ENCODE measurements around the gene ATG7. TPM values are rescaled to one million over a fixed set of nuclear protein-coding genes. Genes with fewer than 3 reads are reported as not detected.

The ATG7 gene
- total RNA-seq, 1 experiment from 2014 or later: 56.1 TPM

DNA sequence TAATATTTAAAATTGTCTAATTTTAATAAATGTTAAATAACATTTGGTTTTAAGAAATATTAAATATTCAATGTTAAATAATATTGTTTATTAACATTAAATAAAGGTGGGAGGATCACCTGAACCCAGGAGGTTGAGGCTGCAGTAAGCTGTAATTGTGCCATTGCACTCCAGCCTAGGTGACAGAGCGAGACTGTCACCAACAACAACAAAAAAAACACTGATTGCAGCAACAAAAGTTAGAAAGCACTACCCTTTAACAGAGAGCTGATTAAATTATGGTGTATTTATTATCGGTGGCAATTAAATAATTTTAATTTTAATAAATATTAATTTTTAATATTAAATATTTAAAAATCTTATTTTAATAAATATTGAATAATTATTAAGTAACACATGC lies 152.1 kb downstream of the ATG7 start:
- H4K20me1 ChIP-seq (ENCODE audit: insufficient read depth): no peaks in the 10 kb centered on the region
- ChIA-PET CTCF (no interaction called here), POLR2A (ENCODE audit: unreplicated experiment) (interaction anchor here (0.6 kb wide), 1 partner anchor 217 kb away, joined by 3 read pairs; no protein-coding TSS in a partner anchor)
- H3K9me2 ChIP-seq (ENCODE audit: insufficient read depth): no peaks in the 10 kb centered on the region
- no peak overlapping the region for H3K4me2 ChIP-seq
- H3K27ac ChIP-seq: no peak overlapping the region
- H3K36me3 ChIP-seq (ENCODE audit: low read depth): 0 out of 2 replicates have a peak, but pooled peaks cover 10% of the 10 kb centered on the region
- no TSS peak for BruUV-seq (replicated peaks)
- no peak for TF ChIP-seq CTCF (conservative IDR thresholded peaks at IDR 0.05)
- no peak for TF ChIP-seq EZH2 (IDR thresholded peaks at IDR 0.05; ENCODE audit: low read depth)
- H3K4me1 ChIP-seq (replicated peaks; ENCODE audit: insufficient read depth): no peaks in the 10 kb centered on the region
- no peaks in the 10 kb centered on the region for H3K79me2 ChIP-seq (ENCODE audit: low read depth)
- no peak overlapping the region for H2AFZ ChIP-seq
- intact Hi-C loops (cut with micrococcal nuclease; ENCODE audit: unreplicated experiment): no loop called here
- H3K27me3 ChIP-seq (ENCODE audit: insufficient read depth, low read depth): no peaks in the 10 kb centered on the region
- DNase-seq: no peak
- H3K4me3 ChIP-seq: no peak overlapping the region
- H3F3A ChIP-seq (ENCODE audit: insufficient read depth, low read depth): no peaks in the 10 kb centered on the region
- H3K9me3 ChIP-seq (ENCODE audit: insufficient read depth, low read depth): no peaks in the 10 kb centered on the region

GRCh38 chr3:11430207-11430606 lies 158.0 kb downstream of the ATG7 start:
- TF ChIP-seq CTCF (conservative IDR thresholded peaks at IDR 0.05) (no peak), EZH2 (IDR thresholded peaks at IDR 0.05; ENCODE audit: low read depth) (no peak)
- H4K20me1 ChIP-seq (ENCODE audit: insufficient read depth): no peaks in the 10 kb centered on the region
- H2AFZ ChIP-seq: no peak overlapping the region
- no peaks in the 10 kb centered on the region for H3K9me3 ChIP-seq (ENCODE audit: insufficient read depth, low read depth)
- H3K79me2 ChIP-seq (ENCODE audit: low read depth): no peaks in the 10 kb centered on the region
- H3K4me2 ChIP-seq: no peak overlapping the region
- no peaks in the 10 kb centered on the region for H3K9me2 ChIP-seq (ENCODE audit: insufficient read depth)
- no peaks in the 10 kb centered on the region for H3F3A ChIP-seq (ENCODE audit: insufficient read depth, low read depth)
- intact Hi-C loops (cut with micrococcal nuclease; ENCODE audit: unreplicated experiment): no loop called here
- 0 out of 2 replicates have a peak, but pooled peaks cover 10% of the 10 kb centered on the region for H3K36me3 ChIP-seq (ENCODE audit: low read depth)
- H3K4me3 ChIP-seq: no peak overlapping the region
- ChIA-PET CTCF (no interaction called here), POLR2A (ENCODE audit: unreplicated experiment) (no interaction called here)
- DNase-seq: no peak
- H3K27ac ChIP-seq: no peak overlapping the region
- H3K27me3 ChIP-seq (ENCODE audit: insufficient read depth, low read depth): no peaks in the 10 kb centered on the region
- BruUV-seq (replicated peaks): no TSS peak
- H3K4me1 ChIP-seq (replicated peaks; ENCODE audit: insufficient read depth): no peaks in the 10 kb centered on the region

DNA sequence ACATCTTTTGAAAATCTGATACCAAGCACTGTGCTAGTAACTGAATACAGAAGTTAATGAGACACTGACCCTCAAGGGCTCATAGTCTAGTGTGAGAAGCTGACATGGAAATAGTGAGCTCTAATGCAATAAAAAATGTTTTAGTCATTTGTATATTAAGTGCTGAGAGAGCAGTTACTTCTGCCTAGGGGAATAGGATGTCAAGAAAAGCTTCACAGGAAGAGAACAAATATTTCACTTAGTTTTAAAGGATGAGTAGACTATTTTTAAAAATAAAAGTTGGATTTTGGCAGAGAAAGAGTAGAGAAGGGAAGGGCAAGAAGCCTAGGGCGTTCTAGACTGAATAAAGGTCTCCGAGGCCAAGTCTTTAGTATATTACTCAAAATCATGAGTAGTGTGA lies 158.4 kb downstream of the ATG7 start:
- no peak overlapping the region for H3K4me2 ChIP-seq
- H3K79me2 ChIP-seq (ENCODE audit: low read depth): no peaks in the 10 kb centered on the region
- no TSS peak for BruUV-seq (replicated peaks)
- DNase-seq: no peak
- TF ChIP-seq CTCF (conservative IDR thresholded peaks at IDR 0.05): no peak
- no peak for TF ChIP-seq EZH2 (IDR thresholded peaks at IDR 0.05; ENCODE audit: low read depth)
- no peaks in the 10 kb centered on the region for H3F3A ChIP-seq (ENCODE audit: insufficient read depth, low read depth)
- no peaks in the 10 kb centered on the region for H3K4me1 ChIP-seq (replicated peaks; ENCODE audit: insufficient read depth)
- H3K4me3 ChIP-seq: no peak overlapping the region
- ChIA-PET POLR2A (ENCODE audit: unreplicated experiment) (interaction anchor here (0.6 kb wide), 1 partner anchor 10 kb away, joined by 10 read pairs; no protein-coding TSS in a partner anchor), CTCF (no interaction called here)
- H3K27ac ChIP-seq: no peak overlapping the region
- H3K27me3 ChIP-seq (ENCODE audit: insufficient read depth, low read depth): no peaks in the 10 kb centered on the region
- intact Hi-C loops (cut with micrococcal nuclease; ENCODE audit: unreplicated experiment): no loop called here
- H4K20me1 ChIP-seq (ENCODE audit: insufficient read depth): no peaks in the 10 kb centered on the region
- no peaks in the 10 kb centered on the region for H3K9me2 ChIP-seq (ENCODE audit: insufficient read depth)
- 0 out of 2 replicates have a peak, but pooled peaks cover 10% of the 10 kb centered on the region for H3K36me3 ChIP-seq (ENCODE audit: low read depth)
- H2AFZ ChIP-seq: no peak overlapping the region
- no peaks in the 10 kb centered on the region for H3K9me3 ChIP-seq (ENCODE audit: insufficient read depth, low read depth)

All from PC-9 (cell line).